HEK293 (cell line): ENCODE results near the gene HMX2.

ENCODE experiments used
- CTCF ChIA-PET: fragments of 350-600 bp; formaldehyde crosslinking; extraction: SDS; loops from one replicate; lab custom pipeline; 2021; ENCODE audit warnings: antibody characterized with exemption; lab: Yijun Ruan, JAX
- POLR2A ChIA-PET: fragments of 300-600 bp; formaldehyde crosslinking; extraction: SDS; loops from one replicate; lab custom pipeline; 2020; ENCODE audit warnings: antibody characterized with exemption, inconsistent platforms; lab: Yijun Ruan, JAX
- H3K27ac ChIP-seq: fragments of 200-500 bp; sonication (Bioruptor generic); 2 replicates; pipeline ENCODE4 v1.5.1; 2014; ENCODE audit warnings: low read depth, low read length, control low read depth, inconsistent platforms; ENCODE audit errors: extremely low read depth
- H3K36me3 ChIP-seq, 2 experiments: fragments of 200-500 bp in 1 of 2; sonication (Bioruptor generic) in 1 of 2; 1 replicate in 1 of 2; 2 replicates in 1 of 2; pipeline ENCODE4 v1.5.1; 2014 to 2017; ENCODE audit warnings: inconsistent platforms in 2 of 2, low read length in 2 of 2; ENCODE audit not compliant: control insufficient read depth in 2 of 2, insufficient read depth in 1 of 2
- H3K4me1 ChIP-seq: fragments of 200-500 bp; sonication (Bioruptor generic); 2 replicates; pipeline ENCODE4 v1.5.1; 2014; ENCODE audit warnings: mild to moderate bottlenecking, low read length, inconsistent platforms; ENCODE audit not compliant: control insufficient read depth, insufficient read depth
- H3K4me3 ChIP-seq: 2 replicates; pipeline ENCODE4 v1.5.1; 2011; ENCODE audit warnings: low read depth, mild to moderate bottlenecking, control low read depth, low read length, moderate library complexity
- H3K9me3 ChIP-seq: fragments of 200-500 bp; sonication (Bioruptor generic); 2 replicates; pipeline ENCODE4 v1.5.1; 2014; ENCODE audit warnings: low read depth, low read length, inconsistent platforms; ENCODE audit not compliant: control insufficient read depth, insufficient read depth
- GLI2 ChIP-seq: fragments of 450-650 bp; formaldehyde crosslinking; IDR thresholded peaks from 2 replicates; pipeline ENCODE4; 2017; ENCODE audit warnings: missing biosample characterization, missing genetic modification characterization, low read depth, borderline replicate concordance
- GLIS1 ChIP-seq: fragments of 450-650 bp; formaldehyde crosslinking; IDR thresholded peaks from 2 replicates; pipeline ENCODE4 v1.5.1; 2016; ENCODE audit warnings: missing biosample characterization, missing genetic modification characterization
- HOXD13 ChIP-seq: sonication (generic); formaldehyde crosslinking; IDR thresholded peaks from 2 replicates; pipeline ENCODE4 v1.8.0; 2022; ENCODE audit warnings: missing genetic modification reagents, borderline replicate concordance
- REPIN1 ChIP-seq: fragments of 450-650 bp; formaldehyde crosslinking; IDR thresholded peaks from 2 replicates; pipeline ENCODE4 v1.5.1; 2017; ENCODE audit warnings: missing biosample characterization, missing genetic modification characterization, low read depth
- SALL2 ChIP-seq: fragments of 450-650 bp; formaldehyde crosslinking; IDR thresholded peaks from 2 replicates; pipeline ENCODE4 v1.5.0; 2017; ENCODE audit warnings: missing biosample characterization, mild to moderate bottlenecking, missing genetic modification characterization, borderline replicate concordance
- SCRT1 ChIP-seq: fragments of 450-650 bp; formaldehyde crosslinking; IDR thresholded peaks from 2 replicates; pipeline ENCODE4 v1.5.1; 2016; ENCODE audit warnings: missing biosample characterization, missing genetic modification characterization, borderline replicate concordance
- WT1 ChIP-seq: fragments of 450-650 bp; formaldehyde crosslinking; IDR thresholded peaks from 2 replicates; pipeline ENCODE4 v1.5.1; 2016; ENCODE audit warnings: missing biosample characterization, missing genetic modification characterization
- ZFP41 ChIP-seq: fragments of 450-650 bp; formaldehyde crosslinking; IDR thresholded peaks from 2 replicates; pipeline ENCODE4 v1.5.1; 2016; ENCODE audit warnings: missing biosample characterization, missing genetic modification characterization, borderline replicate concordance
- ZNF132 ChIP-seq: fragments of 450-650 bp; formaldehyde crosslinking; IDR thresholded peaks from 2 replicates; pipeline ENCODE4 v1.5.1; 2017; ENCODE audit warnings: missing biosample characterization, missing genetic modification characterization, borderline replicate concordance
- ZNF174 ChIP-seq: fragments of 450-650 bp; formaldehyde crosslinking; IDR thresholded peaks from 2 replicates; pipeline ENCODE4 v1.5.0; 2017; ENCODE audit warnings: missing biosample characterization, mild to moderate bottlenecking, missing genetic modification characterization
- ZNF184 ChIP-seq: fragments of 450-650 bp; IDR thresholded peaks from 2 replicates; pipeline ENCODE4 v1.5.1; 2018; ENCODE audit warnings: missing biosample characterization, mild to moderate bottlenecking, missing genetic modification characterization
- ZNF274 ChIP-seq, 2 experiments: fragments of 200-500 bp in 1 of 2; fragments of 450-650 bp in 1 of 2; sonication (Bioruptor generic) in 1 of 2; formaldehyde crosslinking in 1 of 2; IDR thresholded peaks; 2 replicates each; pipeline versions ENCODE4 v1.5.1 to v1.6.1; 2014 to 2016; ENCODE audit warnings: borderline replicate concordance in 1 of 2, inconsistent platforms in 1 of 2, low read length in 1 of 2, missing biosample characterization in 1 of 2, missing genetic modification characterization in 1 of 2
- ZNF391 ChIP-seq: fragments of 450-650 bp; formaldehyde crosslinking; IDR thresholded peaks from 2 replicates; pipeline ENCODE4 v1.5.1; 2016; ENCODE audit warnings: low read depth, missing biosample characterization, missing genetic modification characterization, borderline replicate concordance
- ZNF48 ChIP-seq: fragments of 450-650 bp; formaldehyde crosslinking; IDR thresholded peaks from 2 replicates; pipeline ENCODE4 v1.5.1; 2016; ENCODE audit warnings: missing biosample characterization, missing genetic modification characterization
- ZNF530 ChIP-seq: fragments of 450-650 bp; formaldehyde crosslinking; IDR thresholded peaks from 2 replicates; pipeline ENCODE4 v1.5.1; 2016; ENCODE audit warnings: low read depth, missing biosample characterization, missing genetic modification characterization
- ZNF561 ChIP-seq: fragments of 450-650 bp; IDR thresholded peaks from 2 replicates; pipeline ENCODE4 v1.5.1; 2018; ENCODE audit warnings: missing biosample characterization, missing genetic modification characterization, borderline replicate concordance
- ZNF571 ChIP-seq: fragments of 450-650 bp; formaldehyde crosslinking; IDR thresholded peaks from 2 replicates; pipeline ENCODE4 v1.5.0; 2017; ENCODE audit warnings: missing biosample characterization, missing genetic modification characterization
- ZNF623 ChIP-seq: fragments of 450-650 bp; formaldehyde crosslinking; IDR thresholded peaks from 2 replicates; pipeline ENCODE4 v1.5.1; 2016; ENCODE audit warnings: missing biosample characterization, missing genetic modification characterization
- ZNF626 ChIP-seq: fragments of 450-650 bp; sonication (Bioruptor Pico); formaldehyde crosslinking; IDR thresholded peaks from 2 replicates; pipeline ENCODE4 v1.5.1; 2018; ENCODE audit warnings: missing biosample characterization, missing genetic modification characterization, inconsistent platforms
- ZNF664 ChIP-seq: fragments of 450-650 bp; formaldehyde crosslinking; IDR thresholded peaks from 2 replicates; pipeline ENCODE4 v1.5.1; 2016; ENCODE audit warnings: missing biosample characterization, missing genetic modification characterization
- ZNF777 ChIP-seq: fragments of 450-650 bp; formaldehyde crosslinking; IDR thresholded peaks from 2 replicates; pipeline ENCODE4 v1.5.1; 2017; ENCODE audit warnings: missing biosample characterization, missing genetic modification characterization, borderline replicate concordance
- TF ChIP-seq, protein P1 (sequence below): fragments of 450-650 bp; formaldehyde crosslinking; IDR thresholded peaks from 2 replicates; pipeline ENCODE4 v1.5.1; 2016; ENCODE audit warnings: missing biosample characterization, missing genetic modification characterization
- TF ChIP-seq, protein P2 (sequence below): fragments of 450-650 bp; formaldehyde crosslinking; IDR thresholded peaks from 2 replicates; pipeline ENCODE4; 2016; ENCODE audit warnings: missing biosample characterization, missing genetic modification characterization
- TF ChIP-seq, protein P3 (sequence below): fragments of 450-650 bp; formaldehyde crosslinking; IDR thresholded peaks from 2 replicates; pipeline ENCODE4 v1.5.0; 2017; ENCODE audit warnings: missing biosample characterization, missing genetic modification characterization, borderline replicate concordance
- TF ChIP-seq, protein P4 (sequence below): fragments of 450-650 bp; formaldehyde crosslinking; IDR thresholded peaks from 2 replicates; pipeline ENCODE4 v1.5.1; 2016; ENCODE audit warnings: missing biosample characterization, missing genetic modification characterization, low read depth

Gene HMX2

GRCh38 chr10:123164319-123164718 lies 16.4 kb downstream of the HMX2 start (continued):
- TF ChIP-seq, protein P1, sequence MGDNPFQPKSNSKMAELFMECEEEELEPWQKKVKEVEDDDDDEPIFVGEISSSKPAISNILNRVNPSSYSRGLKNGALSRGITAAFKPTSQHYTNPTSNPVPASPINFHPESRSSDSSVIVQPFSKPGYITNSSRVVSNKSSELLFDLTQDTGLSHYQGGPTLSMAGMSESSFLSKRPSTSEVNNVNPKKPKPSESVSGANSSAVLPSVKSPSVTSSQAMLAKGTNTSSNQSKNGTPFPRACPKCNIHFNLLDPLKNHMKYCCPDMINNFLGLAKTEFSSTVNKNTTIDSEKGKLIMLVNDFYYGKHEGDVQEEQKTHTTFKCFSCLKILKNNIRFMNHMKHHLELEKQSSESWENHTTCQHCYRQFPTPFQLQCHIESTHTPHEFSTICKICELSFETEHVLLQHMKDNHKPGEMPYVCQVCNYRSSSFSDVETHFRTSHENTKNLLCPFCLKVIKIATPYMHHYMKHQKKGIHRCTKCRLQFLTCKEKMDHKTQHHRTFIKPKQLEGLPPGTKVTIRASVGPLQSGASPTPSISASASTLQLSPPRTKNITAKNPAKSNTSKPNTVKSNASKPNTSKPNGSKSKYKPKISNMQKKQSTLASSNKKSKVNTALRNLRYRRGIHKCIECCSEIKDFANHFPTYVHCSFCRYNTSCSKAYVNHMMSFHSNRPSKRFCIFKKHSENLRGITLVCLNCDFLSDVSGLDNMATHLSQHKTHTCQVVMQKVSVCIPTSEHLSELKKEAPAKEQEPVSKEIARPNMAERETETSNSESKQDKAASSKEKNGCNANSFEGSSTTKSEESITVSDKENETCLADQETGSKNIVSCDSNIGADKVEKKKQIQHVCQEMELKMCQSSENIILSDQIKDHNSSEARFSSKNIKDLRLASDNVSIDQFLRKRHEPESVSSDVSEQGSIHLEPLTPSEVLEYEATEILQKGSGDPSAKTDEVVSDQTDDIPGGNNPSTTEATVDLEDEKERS (tag by site-specific recombination): no peak

GRCh38 chr10:123165445-123166072 lies 17.6 kb downstream of the HMX2 start:
- peaks cover 66 to 88% of the 10 kb centered on the region in 2 experiments for H3K36me3 ChIP-seq
- CTCF ChIA-PET: interaction anchor here (0.7 to 1.4 kb wide), 2 partner anchors 10 to 445 kb away, joined by 3 to 5 read pairs; no protein-coding TSS in a partner anchor

DNA sequence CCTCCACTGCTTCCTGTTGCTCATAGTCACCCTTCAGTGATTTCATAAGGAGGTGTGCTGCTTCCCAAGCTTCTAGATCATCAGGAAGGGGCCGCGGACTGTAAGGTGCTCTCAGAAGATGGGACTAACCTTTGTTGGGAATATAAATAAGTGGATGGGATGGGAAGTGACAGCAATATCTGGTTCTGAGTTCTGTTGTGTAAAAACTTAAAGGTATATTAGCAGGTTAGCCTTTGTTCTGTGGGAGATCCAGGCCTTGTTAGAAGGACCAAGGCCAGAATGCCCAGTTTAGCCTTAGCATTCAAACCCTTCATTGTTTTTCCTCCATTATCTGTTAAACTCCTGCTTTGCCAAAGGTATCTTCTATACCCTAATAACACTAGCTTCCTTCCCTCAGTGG lies 18.7 kb downstream of the HMX2 start:
- ChIA-PET CTCF (interaction anchor here (0.5 to 0.9 kb wide), 3 partner anchors 124 to 575 kb away, joined by 4 read pairs; no protein-coding TSS in a partner anchor), POLR2A (interaction anchor here (0.5 kb wide), 1 partner anchor 45 kb away, joined by 3 read pairs; no protein-coding TSS in a partner anchor)
- Histone ChIP-seq H3K9me3 (no peaks in the 10 kb centered on the region), H3K36me3 (peaks cover 55 to 84% of the 10 kb centered on the region in 2 experiments), H3K4me3 (no peak overlapping the region), H3K4me1 (0 out of 2 replicates have a peak, but pooled peaks cover 2% of the 10 kb centered on the region), H3K27ac (no peak overlapping the region)
- TF ChIP-seq, protein P2, sequence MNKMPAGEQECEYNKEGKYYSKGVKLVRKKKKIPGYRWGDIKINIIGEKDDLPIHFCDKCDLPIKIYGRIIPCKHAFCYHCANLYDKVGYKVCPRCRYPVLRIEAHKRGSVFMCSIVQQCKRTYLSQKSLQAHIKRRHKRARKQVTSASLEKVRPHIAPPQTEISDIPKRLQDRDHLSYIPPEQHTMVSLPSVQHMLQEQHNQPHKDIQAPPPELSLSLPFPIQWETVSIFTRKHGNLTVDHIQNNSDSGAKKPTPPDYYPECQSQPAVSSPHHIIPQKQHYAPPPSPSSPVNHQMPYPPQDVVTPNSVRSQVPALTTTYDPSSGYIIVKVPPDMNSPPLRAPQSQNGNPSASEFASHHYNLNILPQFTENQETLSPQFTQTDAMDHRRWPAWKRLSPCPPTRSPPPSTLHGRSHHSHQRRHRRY (tag by site-specific recombination): no peak
- no peak for TF ChIP-seq ZNF777 (tag by site-specific recombination)
- no peak for TF ChIP-seq ZNF530 (tag by site-specific recombination)
- no peak for TF ChIP-seq SALL2 (tag by site-specific recombination)
- no peak for TF ChIP-seq GLIS1
- TF ChIP-seq ZNF274 (IDR thresholded peaks at IDR 0.05; ENCODE audit: low read length): no peak
- TF ChIP-seq ZNF274 (tag by site-specific recombination; IDR thresholded peaks at IDR 0.05; ENCODE audit: borderline replicate concordance): no peak
- no peak for TF ChIP-seq ZNF623 (tag by site-specific recombination)
- TF ChIP-seq ZNF571 (tag by site-specific recombination): no peak
- TF ChIP-seq HOXD13 (CRISPR knock-in tag): no peak
- TF ChIP-seq SCRT1 (tag by site-specific recombination): no peak
- TF ChIP-seq ZNF132: no peak
- no peak for TF ChIP-seq ZFP41

More at GRCh38 chr10:123165445-123166072, 17.6 kb downstream of the HMX2 start:
- no peak overlapping the region for H3K27ac ChIP-seq
- H3K9me3 ChIP-seq: no peaks in the 10 kb centered on the region
- H3K4me1 ChIP-seq: 0 out of 2 replicates have a peak, but pooled peaks cover 2% of the 10 kb centered on the region
- TF ChIP-seq ZNF561 (tag by site-specific recombination) (no peak), REPIN1 (no peak), ZNF626 (tag by site-specific recombination) (no peak), ZNF391 (tag by site-specific recombination) (no peak), ZNF48 (tag by site-specific recombination) (no peak), ZNF664 (tag by site-specific recombination) (no peak), ZNF174 (tag by site-specific recombination) (no peak), ZNF184 (no peak), WT1 (tag by site-specific recombination) (no peak), GLI2 (tag by site-specific recombination) (no peak)
- TF ChIP-seq, protein P3, sequence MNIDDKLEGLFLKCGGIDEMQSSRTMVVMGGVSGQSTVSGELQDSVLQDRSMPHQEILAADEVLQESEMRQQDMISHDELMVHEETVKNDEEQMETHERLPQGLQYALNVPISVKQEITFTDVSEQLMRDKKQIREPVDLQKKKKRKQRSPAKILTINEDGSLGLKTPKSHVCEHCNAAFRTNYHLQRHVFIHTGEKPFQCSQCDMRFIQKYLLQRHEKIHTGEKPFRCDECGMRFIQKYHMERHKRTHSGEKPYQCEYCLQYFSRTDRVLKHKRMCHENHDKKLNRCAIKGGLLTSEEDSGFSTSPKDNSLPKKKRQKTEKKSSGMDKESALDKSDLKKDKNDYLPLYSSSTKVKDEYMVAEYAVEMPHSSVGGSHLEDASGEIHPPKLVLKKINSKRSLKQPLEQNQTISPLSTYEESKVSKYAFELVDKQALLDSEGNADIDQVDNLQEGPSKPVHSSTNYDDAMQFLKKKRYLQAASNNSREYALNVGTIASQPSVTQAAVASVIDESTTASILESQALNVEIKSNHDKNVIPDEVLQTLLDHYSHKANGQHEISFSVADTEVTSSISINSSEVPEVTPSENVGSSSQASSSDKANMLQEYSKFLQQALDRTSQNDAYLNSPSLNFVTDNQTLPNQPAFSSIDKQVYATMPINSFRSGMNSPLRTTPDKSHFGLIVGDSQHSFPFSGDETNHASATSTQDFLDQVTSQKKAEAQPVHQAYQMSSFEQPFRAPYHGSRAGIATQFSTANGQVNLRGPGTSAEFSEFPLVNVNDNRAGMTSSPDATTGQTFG: no peak
- TF ChIP-seq, protein P4, sequence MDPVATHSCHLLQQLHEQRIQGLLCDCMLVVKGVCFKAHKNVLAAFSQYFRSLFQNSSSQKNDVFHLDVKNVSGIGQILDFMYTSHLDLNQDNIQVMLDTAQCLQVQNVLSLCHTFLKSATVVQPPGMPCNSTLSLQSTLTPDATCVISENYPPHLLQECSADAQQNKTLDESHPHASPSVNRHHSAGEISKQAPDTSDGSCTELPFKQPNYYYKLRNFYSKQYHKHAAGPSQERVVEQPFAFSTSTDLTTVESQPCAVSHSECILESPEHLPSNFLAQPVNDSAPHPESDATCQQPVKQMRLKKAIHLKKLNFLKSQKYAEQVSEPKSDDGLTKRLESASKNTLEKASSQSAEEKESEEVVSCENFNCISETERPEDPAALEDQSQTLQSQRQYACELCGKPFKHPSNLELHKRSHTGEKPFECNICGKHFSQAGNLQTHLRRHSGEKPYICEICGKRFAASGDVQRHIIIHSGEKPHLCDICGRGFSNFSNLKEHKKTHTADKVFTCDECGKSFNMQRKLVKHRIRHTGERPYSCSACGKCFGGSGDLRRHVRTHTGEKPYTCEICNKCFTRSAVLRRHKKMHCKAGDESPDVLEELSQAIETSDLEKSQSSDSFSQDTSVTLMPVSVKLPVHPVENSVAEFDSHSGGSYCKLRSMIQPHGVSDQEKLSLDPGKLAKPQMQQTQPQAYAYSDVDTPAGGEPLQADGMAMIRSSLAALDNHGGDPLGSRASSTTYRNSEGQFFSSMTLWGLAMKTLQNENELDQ (tag by site-specific recombination): no peak
- H3K4me3 ChIP-seq: no peak overlapping the region
- POLR2A ChIA-PET: interaction anchor here (0.6 kb wide), 1 partner anchor 12 kb away, joined by 4 read pairs; the partner anchor contains the start of gene BUB3
